ENCODE data around the gene WDR13. TPM values are rescaled to one million over a fixed set of nuclear protein-coding genes. Genes with fewer than 3 reads are reported as not detected.

WDR13 gene
- total RNA-seq, 2 experiments from 2014 or later: 45.8 to 54.8 TPM

- H3K4me3 Mint-ChIP-seq: no peak overlapping the region
Measured at GRCh38 chrX:48600226-48600625, 2.9 kb downstream of the WDR13 start.

GRCh38 chrX:48601741-48602394, 4.6 kb downstream of the WDR13 start:
- peaks cover 9% of the 10 kb centered on the region for H3K36me3 Mint-ChIP-seq
- ChIA-PET POLR2A (no interaction called here), CTCF (no interaction called here)
- peaks cover 8% of the 10 kb centered on the region for H3K4me1 Mint-ChIP-seq (ENCODE audit: low read depth)
- H3K27ac Mint-ChIP-seq: no peak overlapping the region
- DNase-seq: no peak
- intact Hi-C loops (cut with micrococcal nuclease): no loop called here
- no peaks in the 10 kb centered on the region for H3K9me3 Mint-ChIP-seq
- H3K27me3 Mint-ChIP-seq: no peaks in the 10 kb centered on the region
- no peak overlapping the region for H3K4me3 Mint-ChIP-seq

More at GRCh38 chrX:48600226-48600625, 2.9 kb downstream of the WDR13 start:
- POLR2A ChIA-PET: no interaction called here
- Mint-ChIP-seq H3K4me1 (ENCODE audit: low read depth) (peaks cover 8% of the 10 kb centered on the region), H3K27ac (no peak overlapping the region), H3K36me3 (peaks cover 8% of the 10 kb centered on the region), H3K27me3 (no peaks in the 10 kb centered on the region), H3K9me3 (no peaks in the 10 kb centered on the region)
- DNase-seq: no peak
- CTCF ChIA-PET: no interaction called here
- intact Hi-C loops (cut with micrococcal nuclease): no loop called here

GRCh38 chrX:48604701-48605100, 7.4 kb downstream of the WDR13 start:
- POLR2A ChIA-PET: no interaction called here
- H3K9me3 Mint-ChIP-seq: no peaks in the 10 kb centered on the region
- no peak overlapping the region for H3K27ac Mint-ChIP-seq

GRCh38 chrX:48606091-48606490, 8.8 kb downstream of the WDR13 start:
- H3K27ac Mint-ChIP-seq: no peak overlapping the region
- H3K4me3 Mint-ChIP-seq: no peak overlapping the region
- no peaks in the 10 kb centered on the region for H3K4me1 Mint-ChIP-seq (ENCODE audit: low read depth)
- no peak for DNase-seq
- CTCF ChIA-PET: no interaction called here
- intact Hi-C loops (cut with micrococcal nuclease): no loop called here
- H3K36me3 Mint-ChIP-seq: peaks cover 7% of the 10 kb centered on the region
- H3K27me3 Mint-ChIP-seq: no peaks in the 10 kb centered on the region
- H3K9me3 Mint-ChIP-seq: no peaks in the 10 kb centered on the region
- POLR2A ChIA-PET: no interaction called here

More at GRCh38 chrX:48604701-48605100, 7.4 kb downstream of the WDR13 start:
- intact Hi-C loops (cut with micrococcal nuclease): no loop called here
- no peak for DNase-seq
- Mint-ChIP-seq H3K4me3 (no peak overlapping the region), H3K4me1 (ENCODE audit: low read depth) (no peaks in the 10 kb centered on the region), H3K27me3 (no peaks in the 10 kb centered on the region), H3K36me3 (peaks cover 9% of the 10 kb centered on the region)
- CTCF ChIA-PET: no interaction called here

GRCh38 chrX:48611703-48612102, 14.4 kb downstream of the WDR13 start:
- ChIA-PET CTCF (no interaction called here), POLR2A (no interaction called here)
- H3K9me3 Mint-ChIP-seq: no peaks in the 10 kb centered on the region
- no peak overlapping the region for H3K4me3 Mint-ChIP-seq
- H3K36me3 Mint-ChIP-seq: no peaks in the 10 kb centered on the region
- no peaks in the 10 kb centered on the region for H3K27me3 Mint-ChIP-seq
- DNase-seq: no peak
- intact Hi-C loops (cut with micrococcal nuclease): no loop called here
- H3K4me1 Mint-ChIP-seq (ENCODE audit: low read depth): no peaks in the 10 kb centered on the region
- H3K27ac Mint-ChIP-seq: no peak overlapping the region

- H3K4me1 Mint-ChIP-seq (ENCODE audit: low read depth): no peaks in the 10 kb centered on the region
- H3K27me3 Mint-ChIP-seq: no peaks in the 10 kb centered on the region
- H3K36me3 Mint-ChIP-seq: no peaks in the 10 kb centered on the region
- H3K27ac Mint-ChIP-seq: no peak overlapping the region
- no peaks in the 10 kb centered on the region for H3K9me3 Mint-ChIP-seq
- ChIA-PET CTCF (no interaction called here), POLR2A (no interaction called here)
- H3K4me3 Mint-ChIP-seq: no peak overlapping the region
- intact Hi-C loops (cut with micrococcal nuclease): no loop called here
- no peak for DNase-seq
Measured at GRCh38 chrX:48613502-48614160, 16.3 kb downstream of the WDR13 start.

GRCh38 chrX:48616576-48616975, 19.3 kb downstream of the WDR13 start:
- no peak for DNase-seq
- Mint-ChIP-seq H3K36me3 (no peaks in the 10 kb centered on the region), H3K4me1 (ENCODE audit: low read depth) (no peaks in the 10 kb centered on the region), H3K9me3 (no peaks in the 10 kb centered on the region), H3K4me3 (no peak overlapping the region), H3K27ac (no peak overlapping the region), H3K27me3 (no peaks in the 10 kb centered on the region)
- POLR2A ChIA-PET: no interaction called here
- CTCF ChIA-PET: no interaction called here
- intact Hi-C loops (cut with micrococcal nuclease): no loop called here

GRCh38 chrX:48617542-48618340, 20.4 kb downstream of the WDR13 start:
- CTCF ChIA-PET: no interaction called here
- POLR2A ChIA-PET: no interaction called here
- no peaks in the 10 kb centered on the region for H3K36me3 Mint-ChIP-seq
- no peaks in the 10 kb centered on the region for H3K27me3 Mint-ChIP-seq
- intact Hi-C loops (cut with micrococcal nuclease): no loop called here
- DNase-seq: peak; percentile 9
- no peaks in the 10 kb centered on the region for H3K4me1 Mint-ChIP-seq (ENCODE audit: low read depth)
- H3K4me3 Mint-ChIP-seq: no peak overlapping the region
- no peak overlapping the region for H3K27ac Mint-ChIP-seq
- no peaks in the 10 kb centered on the region for H3K9me3 Mint-ChIP-seq

- CTCF ChIA-PET: interaction anchor here (0.7 kb wide), 1 partner anchor 413 kb away, joined by 3 read pairs; no protein-coding TSS in a partner anchor
- H3K36me3 Mint-ChIP-seq: no peaks in the 10 kb centered on the region
- no peaks in the 10 kb centered on the region for H3K27me3 Mint-ChIP-seq
- H3K9me3 Mint-ChIP-seq: no peaks in the 10 kb centered on the region
- POLR2A ChIA-PET: interaction anchor here (0.6 kb wide), 1 partner anchor 122 kb away, joined by 4 read pairs; no protein-coding TSS in a partner anchor
- H3K4me1 Mint-ChIP-seq (ENCODE audit: low read depth): peaks cover 6% of the 10 kb centered on the region
- H3K27ac Mint-ChIP-seq: no peak overlapping the region
- intact Hi-C loops (cut with micrococcal nuclease): no loop called here
- no peak for DNase-seq
- no peak overlapping the region for H3K4me3 Mint-ChIP-seq
Measured at GRCh38 chrX:48626401-48627298, 29.4 kb downstream of the WDR13 start.

GRCh38 chrX:48631376-48632090, 34.2 kb downstream of the WDR13 start:
- Mint-ChIP-seq H3K4me3 (peak overlapping the region; percentile 35), H3K27ac (no peak overlapping the region), H3K36me3 (no peaks in the 10 kb centered on the region), H3K4me1 (ENCODE audit: low read depth) (peaks cover 11% of the 10 kb centered on the region), H3K9me3 (no peaks in the 10 kb centered on the region), H3K27me3 (no peaks in the 10 kb centered on the region)
- POLR2A ChIA-PET: interaction anchor here (1.0 kb wide), 1 partner anchor 371 kb away, joined by 3 read pairs; no protein-coding TSS in a partner anchor
- peak; percentile 80 for DNase-seq
- intact Hi-C loops (cut with micrococcal nuclease): no loop called here
- CTCF ChIA-PET: interaction anchor here (0.8 to 1.3 kb wide), 5 partner anchors 17 to 412 kb away, joined by 3 to 5 read pairs (median 3); partner anchors contain the start of gene TFE3

GRCh38 chrX:48632207-48632606, 34.9 kb downstream of the WDR13 start:
- ChIA-PET POLR2A (interaction anchor here (1.0 kb wide), 1 partner anchor 371 kb away, joined by 3 read pairs; no protein-coding TSS in a partner anchor), CTCF (interaction anchor here (0.8 to 1.3 kb wide), 3 partner anchors 16 to 314 kb away, joined by 3 read pairs; no protein-coding TSS in a partner anchor)
- Mint-ChIP-seq H3K27ac (no peak overlapping the region), H3K36me3 (no peaks in the 10 kb centered on the region), H3K4me1 (ENCODE audit: low read depth) (peaks cover 14% of the 10 kb centered on the region), H3K27me3 (no peaks in the 10 kb centered on the region), H3K4me3 (no peak overlapping the region), H3K9me3 (no peaks in the 10 kb centered on the region)
- DNase-seq: no peak
- intact Hi-C loops (cut with micrococcal nuclease): no loop called here

Measured in activated CD4-positive, alpha-beta memory T cell treated with anti-CD3 and anti-CD28 coated beads for 36 hours (primary cell).